IPS-NIHi7 (cell line): Measurements from ENCODE around the gene SSH2.
"Not testable (repeated sequence)": the region's sequence is repeated elsewhere in the genome, so short reads cannot be mapped to it uniquely, and the experiment has no call there.

Source experiments
- DNase-seq: peaks from one replicate; pipeline ENCODE4 v3.0.0; 2012; ENCODE audit warnings: mixed read lengths; ENCODE audit errors: extremely low spot score

Gene SSH2

GRCh38 chr17:29665481-29665810, 264.6 kb downstream of the SSH2 start:
- no peak for DNase-seq

DNA sequence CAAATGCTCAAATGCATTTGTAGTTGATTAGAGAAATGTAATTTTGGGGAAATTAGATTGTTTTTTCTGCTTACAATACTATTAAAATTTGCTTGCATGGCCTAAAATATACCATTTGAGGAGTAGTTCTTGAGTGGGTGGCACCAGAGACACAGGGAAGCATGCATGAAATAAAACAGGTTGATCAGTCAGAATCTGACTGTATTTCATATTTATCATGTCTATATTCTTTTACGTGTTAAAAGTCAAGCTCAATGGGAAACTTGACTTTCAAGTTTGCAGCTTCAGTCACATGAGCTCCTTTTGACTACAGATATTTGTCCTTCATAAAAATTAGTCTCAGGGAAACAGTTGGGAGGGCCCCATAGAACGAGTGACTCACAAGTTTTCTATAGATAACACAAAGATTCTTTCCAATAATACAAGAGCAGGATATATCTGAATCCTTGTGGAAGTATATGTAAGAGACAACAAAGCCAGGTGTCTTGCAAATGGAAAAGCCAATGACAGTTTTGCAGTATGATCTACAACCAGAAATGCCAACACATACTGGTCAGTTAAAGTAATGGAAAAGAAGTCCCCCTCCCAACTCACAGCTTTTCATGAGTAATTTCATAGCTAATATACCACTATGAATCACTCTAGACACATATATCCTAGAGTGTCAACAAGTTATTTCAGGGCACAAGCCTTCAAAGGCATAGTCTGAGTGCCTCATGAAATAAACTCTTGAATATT, 265.1 kb downstream of the SSH2 start:
- DNase-seq = no peak

- DNase-seq = peak; percentile 33
Measured at GRCh38 chr17:29663155-29663554, 266.9 kb downstream of the SSH2 start.

DNA sequence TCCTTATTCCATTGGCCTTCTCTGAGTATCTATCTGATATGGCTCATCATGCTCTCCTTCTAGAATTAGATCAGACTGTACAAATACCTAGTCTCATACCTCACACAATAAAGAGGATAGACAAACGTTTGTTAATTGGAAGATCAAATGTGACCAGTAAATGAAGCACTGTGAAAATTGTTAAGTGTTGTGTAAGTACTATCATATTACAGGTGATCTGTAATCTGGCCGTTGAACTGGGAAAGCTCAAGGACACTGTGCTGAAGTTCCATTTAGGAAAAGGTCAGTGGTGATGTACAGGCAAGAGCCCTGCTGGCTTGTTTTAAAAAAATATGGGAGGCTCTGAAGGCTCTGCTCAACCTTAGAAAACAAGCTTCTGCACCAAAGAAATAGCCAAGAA, 268.8 kb downstream of the SSH2 start:
- DNase-seq = no peak

GRCh38 chr17:29659155-29659554, 270.9 kb downstream of the SSH2 start:
- no peak for DNase-seq

- DNase-seq = no peak
Measured at GRCh38 chr17:29655323-29655722, 274.7 kb downstream of the SSH2 start.

DNA sequence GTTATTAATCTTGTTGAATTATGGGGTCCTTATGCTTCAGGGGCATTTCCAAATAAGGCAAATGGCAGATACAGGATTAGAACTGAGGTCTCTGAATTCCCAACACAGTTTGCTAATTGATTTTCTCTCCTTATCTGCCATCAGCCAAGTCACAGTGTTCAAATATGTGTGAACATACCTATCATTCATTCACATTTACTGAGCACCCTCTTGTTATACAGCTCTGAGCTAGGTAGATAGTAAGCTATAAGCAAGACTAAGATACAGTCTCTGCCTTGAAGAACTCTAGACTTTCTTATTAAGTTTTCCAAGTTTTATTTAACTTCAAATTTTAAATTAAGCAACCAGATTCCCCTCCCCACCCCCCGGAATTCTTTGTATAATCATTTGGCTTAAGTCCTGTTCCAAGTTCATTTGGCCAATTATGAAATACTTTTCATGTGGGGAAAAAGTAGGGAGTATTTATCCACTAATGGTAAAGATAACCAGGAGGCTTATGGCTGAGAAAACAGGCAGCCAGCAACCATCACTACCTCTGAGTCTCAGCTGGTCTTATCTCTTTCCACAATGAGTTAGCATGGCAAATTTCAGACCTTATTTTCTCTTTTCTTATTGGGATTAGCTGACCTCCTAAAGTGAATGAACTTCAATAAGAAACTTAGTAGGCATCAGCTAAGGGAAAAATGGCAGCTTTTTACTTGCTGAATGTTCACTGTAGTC, 275.9 kb downstream of the SSH2 start:
- no peak for DNase-seq

GRCh38 chr17:29652976-29653375, 277.1 kb downstream of the SSH2 start:
- no peak for DNase-seq

- DNase-seq = not testable (repeated sequence)
Measured at GRCh38 chr17:29651913-29652312, 278.1 kb downstream of the SSH2 start.

GRCh38 chr17:29650396-29650795, 279.6 kb downstream of the SSH2 start:
- no peak for DNase-seq

- no peak for DNase-seq
Measured at GRCh38 chr17:29649359-29649758, 280.7 kb downstream of the SSH2 start.

- no peak for DNase-seq
Measured at GRCh38 chr17:29648005-29648404, 282.0 kb downstream of the SSH2 start.

- no peak for DNase-seq
Measured at GRCh38 chr17:29645515-29646051, 284.4 kb downstream of the SSH2 start.

- DNase-seq = no peak
Measured at GRCh38 chr17:29643817-29644160, 286.2 kb downstream of the SSH2 start.

DNA sequence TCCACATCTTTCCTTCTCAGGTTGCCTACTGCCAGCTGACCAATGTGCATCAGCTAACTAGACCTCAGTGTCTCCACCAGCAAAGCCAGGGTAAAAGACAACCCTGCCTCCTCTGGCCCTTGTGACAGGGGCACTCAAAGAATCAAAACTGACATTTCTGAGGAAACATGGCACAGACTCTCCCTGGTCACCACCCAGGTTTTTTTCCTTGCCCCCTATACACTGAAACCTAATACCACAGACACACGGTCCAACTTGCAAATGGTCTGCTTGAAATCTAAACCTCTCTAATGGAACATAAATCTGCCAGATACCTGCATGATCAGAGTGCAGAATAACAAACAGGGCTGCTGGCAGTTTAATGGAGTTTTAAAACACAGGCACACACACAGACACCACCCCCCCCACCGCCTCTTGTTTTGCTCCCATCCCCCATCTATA, 287.8 kb downstream of the SSH2 start:
- DNase-seq = no peak

GRCh38 chr17:29640981-29641642, 288.9 kb downstream of the SSH2 start:
- DNase-seq = no peak

GRCh38 chr17:29640413-29640812, 289.6 kb downstream of the SSH2 start:
- DNase-seq = no peak

DNA sequence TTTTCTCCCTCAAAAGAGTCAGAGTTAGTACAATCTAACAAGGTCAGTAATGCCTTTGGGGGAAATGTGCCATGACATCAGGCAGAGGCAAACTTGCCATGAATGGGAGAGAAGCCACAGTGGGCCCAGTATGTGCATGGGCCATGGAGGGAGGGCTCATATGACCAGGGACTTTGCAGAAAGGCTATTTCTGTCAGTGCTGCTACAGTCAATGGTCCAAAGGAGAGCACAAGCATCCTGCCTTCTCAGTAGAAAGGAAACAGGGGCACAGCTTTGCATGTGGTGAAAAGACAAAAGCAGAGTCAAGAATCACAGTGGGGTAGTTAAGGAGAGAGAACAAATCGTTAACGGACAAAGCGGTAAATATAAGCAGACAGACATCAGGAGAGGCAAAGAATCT, 296.1 kb downstream of the SSH2 start:
- no peak for DNase-seq

DNA sequence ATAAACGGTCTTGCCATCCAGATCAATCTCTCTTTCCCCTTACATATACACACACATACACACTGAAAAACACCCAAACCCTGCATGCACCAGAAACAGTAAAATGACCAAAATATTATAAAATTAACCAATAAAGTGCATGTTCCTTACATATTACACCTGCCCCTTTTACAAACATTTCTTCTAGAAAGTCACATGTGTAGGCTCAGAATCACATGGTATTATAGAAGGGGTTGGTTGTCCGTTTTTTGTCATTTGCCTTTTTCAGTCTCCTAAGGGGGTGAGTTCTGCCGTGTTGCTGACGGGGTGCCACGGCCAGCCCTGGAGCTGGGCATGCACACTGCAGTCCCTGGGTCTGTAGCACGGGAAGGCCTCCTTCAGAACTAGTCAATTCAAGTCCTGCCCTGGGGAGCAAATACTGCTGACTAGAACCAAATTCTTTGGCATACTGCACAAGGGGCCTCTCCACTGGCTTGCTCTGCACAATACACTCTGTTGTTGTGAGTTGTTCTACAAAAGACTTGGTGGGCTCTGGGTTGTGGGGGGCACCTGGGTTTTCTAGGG, 299.3 kb downstream of the SSH2 start:
- no peak for DNase-seq

DNA sequence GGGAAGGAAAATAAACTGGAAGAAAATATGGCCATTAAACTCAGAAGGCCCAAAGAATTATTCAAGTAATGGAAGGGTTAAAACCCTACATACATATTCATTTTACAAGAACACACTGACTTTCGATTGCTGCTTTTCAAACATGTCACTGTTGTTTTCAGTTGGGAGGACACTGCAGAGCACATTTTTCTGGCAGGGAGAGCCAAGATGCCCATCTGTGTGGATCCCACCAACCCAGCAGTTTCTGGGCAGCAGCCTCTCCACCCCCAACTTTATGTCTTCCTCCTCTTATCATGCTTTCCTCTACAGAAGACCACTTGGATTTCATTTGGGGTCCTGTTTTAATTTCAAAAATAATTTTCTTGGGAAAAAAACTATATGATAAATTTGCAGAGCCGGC, 300.2 kb downstream of the SSH2 start:
- no peak for DNase-seq

GRCh38 chr17:29628644-29629043, 301.4 kb downstream of the SSH2 start:
- DNase-seq = no peak

- DNase-seq = no peak
Measured at GRCh38 chr17:29627951-29628350, 302.1 kb downstream of the SSH2 start.
